AG09319 (cell line): ENCODE results near the gene WARS2.
"Not testable (repeated sequence)": the region's sequence is repeated elsewhere in the genome, so short reads cannot be mapped to it uniquely, and the experiment has no call there.

Experiments
- DNase-seq: peaks from one replicate; pipeline ENCODE4 v3.0.0-alpha.2; 2010; ENCODE audit warnings: low read depth; ENCODE audit errors: extremely low read depth
- CTCF ChIP-seq: IDR thresholded peaks from 2 replicates; pipeline ENCODE4 v1.5.1; 2011; ENCODE audit warnings: low read depth, mild to moderate bottlenecking, inconsistent platforms, low read length, moderate library complexity

WARS2 gene

GRCh38 chr1:119140177-119141019 is at the start of gene WARS2:
Gene WARS2 (minus strand): TSS chr1:119140653. CDS start chr1:119140644, 9 bp downstream.
- peak; percentile 93 for DNase-seq
- peak; percentile 21 for TF ChIP-seq CTCF

- peak; percentile 54 for DNase-seq
- no peak for TF ChIP-seq CTCF
Observed at GRCh38 chr1:119188926-119189325, 48.5 kb upstream of the WARS2 start.

GRCh38 chr1:119187416-119187815 is 47.0 kb upstream of the WARS2 start:
- no peak for DNase-seq
- no peak for TF ChIP-seq CTCF

DNA sequence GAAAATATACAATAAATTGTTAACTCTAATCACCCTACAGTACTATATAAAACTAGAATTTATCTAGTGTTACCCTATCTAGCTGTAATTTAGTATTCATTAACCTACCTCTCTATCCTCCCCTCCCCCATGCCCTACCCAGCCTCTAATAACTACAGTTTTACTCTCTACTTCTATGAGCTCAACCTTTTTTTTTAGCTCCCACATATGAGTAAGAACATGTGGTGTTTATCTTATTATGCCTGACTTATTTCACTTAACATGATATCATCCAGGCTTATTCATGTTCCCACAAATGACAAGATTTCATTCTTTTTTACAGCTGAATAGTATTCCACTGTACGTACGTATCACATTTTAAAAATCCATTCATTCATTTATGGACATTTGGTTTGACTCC is 46.0 kb upstream of the WARS2 start:
- no peak for DNase-seq
- no peak for TF ChIP-seq CTCF

DNA sequence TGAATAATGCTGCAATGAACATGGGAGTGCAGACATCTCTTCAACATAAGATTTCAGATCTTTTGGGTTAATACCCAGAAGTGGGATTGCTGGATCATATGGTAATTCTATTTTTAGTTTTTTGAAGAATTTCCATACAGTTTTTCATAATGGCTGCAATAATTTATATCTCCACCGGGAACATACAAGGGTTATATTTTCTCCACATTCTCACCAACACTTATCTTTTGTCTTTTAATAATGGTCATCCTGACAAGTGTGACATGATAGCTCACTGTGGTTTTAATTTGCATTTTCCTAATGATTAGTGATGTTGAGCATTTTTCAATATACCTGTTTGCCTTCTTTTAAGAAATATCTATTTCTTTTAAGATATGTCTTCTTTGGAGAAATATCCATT is 44.5 kb upstream of the WARS2 start:
- DNase-seq = no peak
- no peak for TF ChIP-seq CTCF

DNA sequence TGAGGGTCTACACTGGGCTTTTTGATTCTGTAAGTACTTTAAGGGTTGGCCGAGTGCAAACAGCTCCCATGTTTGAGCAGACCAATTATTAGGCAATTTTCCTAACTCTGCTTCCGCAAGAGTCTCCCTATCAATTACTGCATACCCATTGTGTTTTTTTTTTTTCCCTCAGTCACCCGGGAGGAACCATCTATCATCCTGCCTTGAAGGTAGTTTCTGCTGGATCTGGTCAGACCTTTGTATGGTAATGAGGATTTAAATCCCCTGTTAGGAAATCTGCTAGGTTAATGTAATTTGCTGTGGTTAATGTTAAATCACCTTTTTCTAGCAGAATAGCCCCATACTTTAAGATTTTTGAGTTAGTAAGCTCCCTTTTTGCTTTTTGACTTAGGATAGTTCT is 40.8 kb upstream of the WARS2 start:
- TF ChIP-seq CTCF = no peak
- DNase-seq = no peak

- no peak for DNase-seq
- no peak for TF ChIP-seq CTCF
Observed at GRCh38 chr1:119179051-119179450, 38.6 kb upstream of the WARS2 start.

DNA sequence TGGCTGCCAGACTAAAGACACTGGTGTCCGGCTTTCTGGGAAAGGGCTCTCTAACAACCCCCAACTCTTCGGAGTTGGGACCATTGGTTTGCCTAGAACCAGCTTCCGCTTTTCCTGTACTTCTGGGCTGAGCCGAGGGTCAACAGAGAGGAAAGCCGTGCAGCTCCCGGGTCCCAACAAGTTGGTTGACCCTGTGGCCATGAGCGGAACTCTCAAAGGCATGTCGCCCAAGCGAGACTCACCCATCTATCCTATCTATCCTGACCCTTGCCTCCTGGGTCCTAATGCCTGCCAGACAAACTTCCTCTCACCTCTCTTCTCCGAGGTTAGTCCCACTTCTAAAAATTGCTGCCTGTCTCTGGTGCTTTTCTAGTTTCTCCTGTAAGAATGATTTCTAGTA is 32.5 kb upstream of the WARS2 start:
- DNase-seq = not testable (repeated sequence)

DNA sequence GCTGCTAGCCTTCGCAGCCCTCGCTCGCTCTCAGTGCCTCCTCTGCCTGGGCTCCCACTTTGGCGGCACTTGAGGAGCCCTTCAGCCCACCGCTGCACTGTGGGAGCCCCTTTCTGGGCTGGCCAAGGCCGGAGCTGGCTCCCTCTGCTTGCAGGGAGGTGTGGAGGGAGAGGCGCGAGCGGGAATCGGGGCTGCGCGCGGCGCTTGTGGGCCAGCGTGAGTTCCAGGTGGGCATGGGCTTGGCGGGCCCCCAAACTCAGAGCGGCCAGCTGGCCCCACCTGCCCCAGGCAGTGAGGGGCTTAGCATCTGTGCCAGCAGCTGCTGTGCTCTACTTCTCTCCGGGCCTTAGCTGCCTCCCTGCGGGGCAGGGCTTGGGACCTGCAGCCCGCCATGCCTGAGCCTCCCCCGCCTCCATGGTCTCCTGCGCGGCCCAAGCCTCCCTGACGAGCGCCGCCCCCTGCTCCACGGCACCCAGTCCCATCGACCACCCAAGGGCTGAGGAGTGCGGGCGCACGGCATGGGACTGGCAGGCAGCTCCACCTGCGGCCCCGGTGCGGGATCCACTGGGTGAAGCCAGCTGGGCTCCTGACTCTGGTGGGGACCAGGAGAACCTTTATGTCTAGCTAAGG is 31.0 kb upstream of the WARS2 start:
- DNase-seq = not testable (repeated sequence)
